H9 (cell line): ENCODE results near the gene GCSAML. TPM values are rescaled to one million over a fixed set of nuclear protein-coding genes. Genes with fewer than 3 reads are reported as not detected.

Experiments
- DNase-seq: peaks from one replicate; pipeline ENCODE4 v3.0.0-alpha.2; 2017
- H2AFZ ChIP-seq: one replicate; pipeline ENCODE4 v1.6.1; 2013; ENCODE audit warnings: mild to moderate bottlenecking, low read length, control low read depth, moderate library complexity
- H2AK5ac ChIP-seq: 2 replicates; pipeline ENCODE4 v1.6.1; 2013; ENCODE audit warnings: low read length, control low read depth, mixed read lengths; ENCODE audit not compliant: insufficient read length
- H2BK120ac ChIP-seq: one replicate; pipeline ENCODE4 v1.6.1; 2013; ENCODE audit warnings: low read depth, mild to moderate bottlenecking, low read length, control low read depth, inconsistent platforms; ENCODE audit not compliant: poor library complexity, severe bottlenecking
- H2BK12ac ChIP-seq: 2 replicates; pipeline ENCODE4 v1.6.1; 2013; ENCODE audit warnings: low read length, control low read depth, mixed read lengths, low read depth; ENCODE audit not compliant: insufficient read length
- H2BK15ac ChIP-seq: 2 replicates; pipeline ENCODE4 v1.6.1; 2013; ENCODE audit warnings: low read depth, low read length, control low read depth
- H2BK20ac ChIP-seq: one replicate; pipeline ENCODE4 v1.6.1; 2013; ENCODE audit warnings: low read depth, mild to moderate bottlenecking, low read length, control low read depth, inconsistent platforms; ENCODE audit not compliant: poor library complexity, severe bottlenecking
- H2BK5ac ChIP-seq: 2 replicates; pipeline ENCODE4 v1.6.1; 2013; ENCODE audit warnings: low read length, control low read depth, mixed read lengths; ENCODE audit not compliant: insufficient read length
- H3K14ac ChIP-seq: 2 replicates; pipeline ENCODE4 v1.6.1; 2013; ENCODE audit warnings: low read length, control low read depth; ENCODE audit not compliant: insufficient read depth
- H3K18ac ChIP-seq: 2 replicates; pipeline ENCODE4 v1.6.1; 2013; ENCODE audit warnings: low read depth, mild to moderate bottlenecking, mixed read lengths, low read length, control low read depth; ENCODE audit not compliant: insufficient read length
- H3K23ac ChIP-seq: 2 replicates; pipeline ENCODE4 v1.6.1; 2013; ENCODE audit warnings: low read length, control low read depth, mixed read lengths, low read depth; ENCODE audit not compliant: insufficient read length
- H3K23me2 ChIP-seq: 2 replicates; pipeline ENCODE4 v1.6.1; 2013; ENCODE audit warnings: low read depth, mild to moderate bottlenecking, mixed read lengths, low read length, control low read depth; ENCODE audit not compliant: insufficient read length, poor library complexity, severe bottlenecking
- H3K27ac ChIP-seq: 2 replicates; pipeline ENCODE4 v1.5.1; 2013; ENCODE audit warnings: low read length, control low read depth, mixed read lengths, low read depth; ENCODE audit not compliant: insufficient read length
- H3K27me3 ChIP-seq: 2 replicates; pipeline ENCODE4 v1.6.1; 2013; ENCODE audit warnings: low read length, control low read depth, inconsistent platforms; ENCODE audit not compliant: insufficient read depth
- H3K4ac ChIP-seq: 2 replicates; pipeline ENCODE4 v1.6.1; 2013; ENCODE audit warnings: low read depth, mild to moderate bottlenecking, control low read depth, inconsistent platforms, low read length, moderate library complexity
- H3K4me1 ChIP-seq: 2 replicates; pipeline ENCODE4 v1.6.1; 2013; ENCODE audit warnings: low read length, control low read depth, inconsistent platforms; ENCODE audit not compliant: insufficient read depth
- H3K4me2 ChIP-seq: 2 replicates; pipeline ENCODE4 v1.6.1; 2013; ENCODE audit warnings: low read length, control low read depth, mixed read lengths; ENCODE audit not compliant: insufficient read length, insufficient read depth
- H3K56ac ChIP-seq: 2 replicates; pipeline ENCODE4 v1.6.1; 2013; ENCODE audit warnings: low read depth, mild to moderate bottlenecking, mixed read lengths, low read length, control low read depth; ENCODE audit not compliant: insufficient read length
- H3K79me1 ChIP-seq: 2 replicates; pipeline ENCODE4 v1.6.1; 2013; ENCODE audit warnings: low read depth, mild to moderate bottlenecking, moderate library complexity, low read length, control low read depth, inconsistent platforms; ENCODE audit not compliant: insufficient read depth, poor library complexity, severe bottlenecking
- H3K79me2 ChIP-seq: 2 replicates; pipeline ENCODE4 v1.6.1; 2013; ENCODE audit warnings: low read length, control low read depth, inconsistent platforms; ENCODE audit not compliant: insufficient read depth
- H3K9ac ChIP-seq: 2 replicates; pipeline ENCODE4 v1.6.1; 2013; ENCODE audit warnings: low read length, control low read depth, mixed read lengths; ENCODE audit not compliant: insufficient read length; ENCODE audit errors: extremely low read depth
- H3K9me3 ChIP-seq: one replicate; pipeline ENCODE4 v1.6.1; 2013; ENCODE audit warnings: low read depth, low read length, inconsistent platforms; ENCODE audit not compliant: control insufficient read depth
- H3T11ph ChIP-seq: one replicate; pipeline ENCODE4 v1.6.1; 2013; ENCODE audit warnings: mild to moderate bottlenecking, low read length, control low read depth, inconsistent platforms
- H4K20me1 ChIP-seq: one replicate; pipeline ENCODE4 v1.6.1; 2013; ENCODE audit not compliant: control insufficient read depth, insufficient read length, insufficient read depth
- H4K5ac ChIP-seq: 2 replicates; pipeline ENCODE4 v1.6.1; 2013; ENCODE audit warnings: low read depth, mild to moderate bottlenecking, mixed read lengths, low read length, control low read depth; ENCODE audit not compliant: insufficient read length
- H4K8ac ChIP-seq: replicated peaks from 2 replicates; pipeline ENCODE4 v1.6.1; 2013; ENCODE audit warnings: low read length, control low read depth, mixed read lengths, low read depth; ENCODE audit not compliant: insufficient read length
- H4K91ac ChIP-seq: 2 replicates; pipeline ENCODE4 v1.6.1; 2013; ENCODE audit warnings: low read depth, mild to moderate bottlenecking, moderate library complexity, mixed read lengths, low read length, control low read depth; ENCODE audit not compliant: insufficient read length
- H3K27ac Mint-ChIP-seq, 3 experiments: 2 replicates in 2 of 3; 3 replicates in 1 of 3; pipeline ENCODE4 v1.8.0; 2020 to 2021; ENCODE audit warnings: mixed read lengths in 3 of 3, mild to moderate bottlenecking in 1 of 3, moderate library complexity in 1 of 3
- H3K27me3 Mint-ChIP-seq: 2 replicates; pipeline ENCODE4 v1.8.0; 2021; ENCODE audit warnings: low read depth, mild to moderate bottlenecking, moderate library complexity, mixed read lengths
- H3K36me3 Mint-ChIP-seq, 3 experiments: 2 replicates in 2 of 3; 3 replicates in 1 of 3; pipeline ENCODE4 v1.8.0; 2020 to 2021; ENCODE audit warnings: low read depth in 3 of 3, mixed read lengths in 3 of 3; ENCODE audit not compliant: insufficient read depth in 1 of 3
- H3K4me1 Mint-ChIP-seq, 2 experiments: 2 replicates each; pipeline ENCODE4 v1.8.0; 2020; ENCODE audit warnings: mixed read lengths in 2 of 2
- H3K4me3 Mint-ChIP-seq, 2 experiments: 2 replicates in 1 of 2; 3 replicates in 1 of 2; pipeline ENCODE4 v1.8.0; 2020 to 2021; ENCODE audit warnings: mild to moderate bottlenecking in 2 of 2, mixed read lengths in 2 of 2, moderate library complexity in 1 of 2
- H3K9me3 Mint-ChIP-seq, 2 experiments: 2 replicates in 1 of 2; 3 replicates in 1 of 2; pipeline ENCODE4 v1.8.0; 2020; ENCODE audit warnings: mild to moderate bottlenecking in 2 of 2, mixed read lengths in 2 of 2, moderate library complexity in 1 of 2
- WGBS: extraction: QIAGEN DNeasy Blood & Tissue Kit; methylation state at CpG from one replicate; pipeline ENCODE4 v1.1.7; 2013; ENCODE audit warnings: missing lambda C conversion rate, low lambda C conversion rate, mixed read lengths; ENCODE audit not compliant: insufficient read length; ENCODE audit errors: extremely low coverage; 5-methylcytosine and 5-hydroxymethylcytosine counted together
- total RNA-seq: library from RNA; stranded (reverse); gene quantifications from 2 replicates; pipeline ENCODE4 v1.2.1, GENCODE V29; 2021
- TF ChIP-seq, protein P1 (sequence below): fragments of 200-600 bp; sonication (generic); conservative IDR thresholded peaks from 3 replicates; pipeline ENCODE4 v1.8.0; 2021; ENCODE audit warnings: antibody characterized with exemption, mild to moderate bottlenecking

The GCSAML gene
- total RNA-seq, 1 experiment from 2014 or later, result not detected

- H3K79me1 ChIP-seq, result no peaks in the 10 kb centered on the region
- no peak overlapping the region for H3K23ac ChIP-seq
- H3K4me2 ChIP-seq, result no peak overlapping the region
- no peak overlapping the region for H2BK120ac ChIP-seq
- H3K27me3 Mint-ChIP-seq, result no peaks in the 10 kb centered on the region
- H3K56ac ChIP-seq, result no peak overlapping the region
- TF ChIP-seq, protein P1, sequence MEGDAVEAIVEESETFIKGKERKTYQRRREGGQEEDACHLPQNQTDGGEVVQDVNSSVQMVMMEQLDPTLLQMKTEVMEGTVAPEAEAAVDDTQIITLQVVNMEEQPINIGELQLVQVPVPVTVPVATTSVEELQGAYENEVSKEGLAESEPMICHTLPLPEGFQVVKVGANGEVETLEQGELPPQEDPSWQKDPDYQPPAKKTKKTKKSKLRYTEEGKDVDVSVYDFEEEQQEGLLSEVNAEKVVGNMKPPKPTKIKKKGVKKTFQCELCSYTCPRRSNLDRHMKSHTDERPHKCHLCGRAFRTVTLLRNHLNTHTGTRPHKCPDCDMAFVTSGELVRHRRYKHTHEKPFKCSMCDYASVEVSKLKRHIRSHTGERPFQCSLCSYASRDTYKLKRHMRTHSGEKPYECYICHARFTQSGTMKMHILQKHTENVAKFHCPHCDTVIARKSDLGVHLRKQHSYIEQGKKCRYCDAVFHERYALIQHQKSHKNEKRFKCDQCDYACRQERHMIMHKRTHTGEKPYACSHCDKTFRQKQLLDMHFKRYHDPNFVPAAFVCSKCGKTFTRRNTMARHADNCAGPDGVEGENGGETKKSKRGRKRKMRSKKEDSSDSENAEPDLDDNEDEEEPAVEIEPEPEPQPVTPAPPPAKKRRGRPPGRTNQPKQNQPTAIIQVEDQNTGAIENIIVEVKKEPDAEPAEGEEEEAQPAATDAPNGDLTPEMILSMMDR, result no peak
- no peak overlapping the region for H3K18ac ChIP-seq
- no peaks in the 10 kb centered on the region for H3K27me3 ChIP-seq
- H4K5ac ChIP-seq, result no peak overlapping the region
- no peak overlapping the region for H3K14ac ChIP-seq
- H3K36me3 Mint-ChIP-seq, result no peaks in the 10 kb centered on the region
- no peak overlapping the region for H2AK5ac ChIP-seq
- H2AFZ ChIP-seq, result no peak overlapping the region
- no peaks in the 10 kb centered on the region for H3K79me2 ChIP-seq
- peaks cover 0 to 4% of the 10 kb centered on the region in 2 experiments; a peak in 2 of 5 replicates for H3K9me3 Mint-ChIP-seq
- no peak overlapping the region for H2BK20ac ChIP-seq
- no peak overlapping the region for H4K8ac ChIP-seq
- no peaks in the 10 kb centered on the region for H3K4me1 ChIP-seq
- H3K9me3 ChIP-seq, result no peaks in the 10 kb centered on the region
- no peak overlapping the region for H3K4ac ChIP-seq
- H2BK5ac ChIP-seq, result no peak overlapping the region
- H4K20me1 ChIP-seq, result no peaks in the 10 kb centered on the region
- no peak overlapping the region for H3T11ph ChIP-seq
- no peak overlapping the region for H3K4me3 Mint-ChIP-seq
- no peak for DNase-seq
- no peak overlapping the region for H2BK15ac ChIP-seq
- H4K91ac ChIP-seq, result no peak overlapping the region
- H3K23me2 ChIP-seq, result no peaks in the 10 kb centered on the region
- no CpG with 5 or more reads among the region's 3 CpGs for WGBS
- no peak overlapping the region for H3K27ac ChIP-seq
- H3K27ac Mint-ChIP-seq, result no peak overlapping the region
- peaks cover 2% of the 10 kb centered on the region in 2 experiments for H3K4me1 Mint-ChIP-seq
- H2BK12ac ChIP-seq, result no peak overlapping the region
- no peak overlapping the region for H3K9ac ChIP-seq
These were observed 13.5 kb upstream of the GCSAML start for GRCh38 chr1:247535402-247535801.
